GM21390 (cell line): ENCODE results near the gene SMCO2.

Experiments
- ATAC-seq: cut with Tn5 transposase; IDR thresholded peaks from one replicate; pipeline ENCODE4 v1.9.1; 2021; ENCODE audit not compliant: unreplicated experiment

SMCO2 gene

GRCh38 chr12:27451036-27451825 is 4.7 kb downstream of the SMCO2 start:
- no peak for ATAC-seq

GRCh38 chr12:27453421-27453820 is 6.9 kb downstream of the SMCO2 start:
- no peak for ATAC-seq

GRCh38 chr12:27455589-27455988 is 9.1 kb downstream of the SMCO2 start:
- ATAC-seq: no peak

GRCh38 chr12:27456618-27457017 is 10.1 kb downstream of the SMCO2 start:
- ATAC-seq: no peak

- ATAC-seq: no peak
These were observed 14.0 kb downstream of the SMCO2 start for GRCh38 chr12:27460471-27460978.

GRCh38 chr12:27462151-27462694 is 15.7 kb downstream of the SMCO2 start:
- no peak for ATAC-seq

- no peak for ATAC-seq
These were observed 16.3 kb downstream of the SMCO2 start for GRCh38 chr12:27462851-27463250.

GRCh38 chr12:27463511-27464219 is 17.1 kb downstream of the SMCO2 start:
- no peak for ATAC-seq

GRCh38 chr12:27464220-27464554 is 17.7 kb downstream of the SMCO2 start:
- ATAC-seq: no peak

GRCh38 chr12:27467641-27468040 is 21.1 kb downstream of the SMCO2 start:
- ATAC-seq: no peak

GRCh38 chr12:27468241-27468640 is 21.7 kb downstream of the SMCO2 start:
- ATAC-seq: no peak

GRCh38 chr12:27469176-27469736 is 22.7 kb downstream of the SMCO2 start:
- no peak for ATAC-seq

GRCh38 chr12:27472604-27473003 is 26.1 kb downstream of the SMCO2 start:
- no peak for ATAC-seq

GRCh38 chr12:27474344-27474743 is 27.8 kb downstream of the SMCO2 start:
- no peak for ATAC-seq

- no peak for ATAC-seq
These were observed 30.5 kb downstream of the SMCO2 start for GRCh38 chr12:27477049-27477448.

GRCh38 chr12:27478949-27479348 is 32.4 kb downstream of the SMCO2 start:
- ATAC-seq: no peak

- ATAC-seq: no peak
These were observed 33.5 kb downstream of the SMCO2 start for GRCh38 chr12:27480016-27480415.

- no peak for ATAC-seq
These were observed 40.4 kb downstream of the SMCO2 start for GRCh38 chr12:27486961-27487360.

- no peak for ATAC-seq
These were observed 41.9 kb downstream of the SMCO2 start for GRCh38 chr12:27488479-27488878.

GRCh38 chr12:27491226-27491625 is 44.7 kb downstream of the SMCO2 start:
- ATAC-seq: no peak

- ATAC-seq: no peak
These were observed 46.9 kb downstream of the SMCO2 start for GRCh38 chr12:27493260-27493940.
